Measurements from ENCODE around the gene CEP164. TPM values are rescaled to one million over a fixed set of nuclear protein-coding genes. Genes with fewer than 3 reads are reported as not detected.

The CEP164 gene
- polyA plus RNA-seq, 3 donors: 4.3 to 32.1 (median 8.0) TPM

GRCh38 chr11:117333917-117334316 is 6.3 kb downstream of the CEP164 start:
- Mint-ChIP-seq H3K4me1 (peaks cover 11% of the 10 kb centered on the region), H3K4me3 (no peak overlapping the region), H3K27ac (no peak overlapping the region), H3K36me3 (peaks cover 41 to 42% of the 10 kb centered on the region in 2 donors), H3K27me3 (ENCODE audit: low read depth in 3 of 3) (no peaks in the 10 kb centered on the region), H3K9me3 (no peaks in the 10 kb centered on the region)
- Histone ChIP-seq H3K79me2 (ENCODE audit: insufficient read depth, low read length) (peaks cover 3% of the 10 kb centered on the region), H4K20me1 (ENCODE audit: insufficient read depth, low read length) (no peaks in the 10 kb centered on the region), H3K27ac (ENCODE audit: low read depth in 1 of 2, low read length in 2 of 2) (no peak overlapping the region), H3K4me2 (replicated peaks; ENCODE audit: extremely low read depth, low read length, poor library complexity, severe bottlenecking) (no peak overlapping the region), H3K4me1 (ENCODE audit: control insufficient read depth in 1 of 2, insufficient read depth in 2 of 2, low read length in 2 of 2) (peaks cover 4 to 6% of the 10 kb centered on the region in 2 donors), H3K27me3 (ENCODE audit: control insufficient read depth in 2 of 2, insufficient read depth in 2 of 2, low read length in 2 of 2) (no peaks in the 10 kb centered on the region), H3K9ac (ENCODE audit: insufficient read depth, low read length, poor library complexity, severe bottlenecking) (no peak overlapping the region), H2AFZ (ENCODE audit: insufficient read depth, low read depth, low read length, poor library complexity, severe bottlenecking) (no peak overlapping the region), H3K36me3 (replicated peaks in 1 of 2; ENCODE audit: control insufficient read depth in 1 of 2, insufficient read depth in 2 of 2, low read length in 2 of 2) (peaks cover 2 to 41% of the 10 kb centered on the region in 2 donors), H3K9me3 (replicated peaks in 1 of 2; ENCODE audit: control insufficient read depth in 1 of 2, insufficient read depth in 1 of 2, low read length in 2 of 2) (no peaks in the 10 kb centered on the region), H3K4me3 (replicated peaks in 1 of 3; ENCODE audit: low read depth in 2 of 3, low read length in 3 of 3) (no peak overlapping the region)
- DNase-seq: no peak
- no peak for TF ChIP-seq CTCF (IDR thresholded peaks at IDR 0.05)
- intact Hi-C loops (cut with micrococcal nuclease): no loop called here
- 89% methylated on average over 5 of the region's 9 CpGs for WGBS (ENCODE audit: insufficient coverage)

GRCh38 chr11:117334896-117335295 is 7.2 kb downstream of the CEP164 start:
- H3K36me3 Mint-ChIP-seq: peaks cover 49 to 51% of the 10 kb centered on the region in 2 donors
- Histone ChIP-seq H3K36me3 (replicated peaks in 1 of 2; ENCODE audit: control insufficient read depth in 1 of 2, insufficient read depth in 2 of 2, low read length in 2 of 2) (peaks cover 4 to 51% of the 10 kb centered on the region in 2 donors), H3K27ac (ENCODE audit: low read depth in 1 of 2, low read length in 2 of 2) (no peak overlapping the region), H3K79me2 (ENCODE audit: insufficient read depth, low read length) (no peaks in the 10 kb centered on the region), H3K9ac (ENCODE audit: insufficient read depth, low read length, poor library complexity, severe bottlenecking) (no peak overlapping the region), H3K4me1 (ENCODE audit: control insufficient read depth in 1 of 2, insufficient read depth in 2 of 2, low read length in 2 of 2) (no peaks in the 10 kb centered on the region), H3K4me2 (replicated peaks; ENCODE audit: extremely low read depth, low read length, poor library complexity, severe bottlenecking) (no peak overlapping the region), H3K9me3 (replicated peaks in 1 of 2; ENCODE audit: control insufficient read depth in 1 of 2, insufficient read depth in 1 of 2, low read length in 2 of 2) (no peaks in the 10 kb centered on the region), H4K20me1 (ENCODE audit: insufficient read depth, low read length) (no peaks in the 10 kb centered on the region), H3K4me3 (replicated peaks in 1 of 3; ENCODE audit: low read depth in 2 of 3, low read length in 3 of 3) (no peak overlapping the region), H3K27me3 (ENCODE audit: control insufficient read depth in 2 of 2, insufficient read depth in 2 of 2, low read length in 2 of 2) (no peaks in the 10 kb centered on the region), H2AFZ (ENCODE audit: insufficient read depth, low read depth, low read length, poor library complexity, severe bottlenecking) (no peak overlapping the region)
- peaks cover 10% of the 10 kb centered on the region for H3K4me1 Mint-ChIP-seq
- no peak for TF ChIP-seq CTCF (IDR thresholded peaks at IDR 0.05)
- DNase-seq: no peak
- no peak overlapping the region for H3K4me3 Mint-ChIP-seq
- intact Hi-C loops (cut with micrococcal nuclease): no loop called here
- WGBS (ENCODE audit: insufficient coverage): 94% methylated on average over 2 of the region's 6 CpGs
- no peaks in the 10 kb centered on the region for H3K27me3 Mint-ChIP-seq (ENCODE audit: low read depth in 3 of 3)
- no peak overlapping the region for H3K27ac Mint-ChIP-seq
- no peaks in the 10 kb centered on the region for H3K9me3 Mint-ChIP-seq
